AG10803 (cell line): ENCODE measurements around the gene ITGA3.

ENCODE experiments used
- DNase-seq: peaks from one replicate; pipeline ENCODE4 v3.0.0; 2010; ENCODE audit warnings: low read depth
- H3K4me3 ChIP-seq: 2 replicates; pipeline ENCODE4 v1.5.1; 2011; ENCODE audit warnings: mild to moderate bottlenecking, low read length, control low read depth
- TF ChIP-seq, protein P1 (sequence below): conservative IDR thresholded peaks from 2 replicates; pipeline ENCODE4 v1.5.1; 2011; ENCODE audit warnings: mild to moderate bottlenecking, low read length, control low read depth, inconsistent platforms

The ITGA3 gene

GRCh38 chr17:50102164-50102991, 46.5 kb downstream of the ITGA3 start:
- TF ChIP-seq, protein P1, sequence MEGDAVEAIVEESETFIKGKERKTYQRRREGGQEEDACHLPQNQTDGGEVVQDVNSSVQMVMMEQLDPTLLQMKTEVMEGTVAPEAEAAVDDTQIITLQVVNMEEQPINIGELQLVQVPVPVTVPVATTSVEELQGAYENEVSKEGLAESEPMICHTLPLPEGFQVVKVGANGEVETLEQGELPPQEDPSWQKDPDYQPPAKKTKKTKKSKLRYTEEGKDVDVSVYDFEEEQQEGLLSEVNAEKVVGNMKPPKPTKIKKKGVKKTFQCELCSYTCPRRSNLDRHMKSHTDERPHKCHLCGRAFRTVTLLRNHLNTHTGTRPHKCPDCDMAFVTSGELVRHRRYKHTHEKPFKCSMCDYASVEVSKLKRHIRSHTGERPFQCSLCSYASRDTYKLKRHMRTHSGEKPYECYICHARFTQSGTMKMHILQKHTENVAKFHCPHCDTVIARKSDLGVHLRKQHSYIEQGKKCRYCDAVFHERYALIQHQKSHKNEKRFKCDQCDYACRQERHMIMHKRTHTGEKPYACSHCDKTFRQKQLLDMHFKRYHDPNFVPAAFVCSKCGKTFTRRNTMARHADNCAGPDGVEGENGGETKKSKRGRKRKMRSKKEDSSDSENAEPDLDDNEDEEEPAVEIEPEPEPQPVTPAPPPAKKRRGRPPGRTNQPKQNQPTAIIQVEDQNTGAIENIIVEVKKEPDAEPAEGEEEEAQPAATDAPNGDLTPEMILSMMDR = no peak
- DNase-seq = no peak
- H3K4me3 ChIP-seq = no peak overlapping the region

GRCh38 chr17:50103252-50103651, 47.3 kb downstream of the ITGA3 start:
- TF ChIP-seq, protein P1 = no peak
- DNase-seq = no peak

DNA sequence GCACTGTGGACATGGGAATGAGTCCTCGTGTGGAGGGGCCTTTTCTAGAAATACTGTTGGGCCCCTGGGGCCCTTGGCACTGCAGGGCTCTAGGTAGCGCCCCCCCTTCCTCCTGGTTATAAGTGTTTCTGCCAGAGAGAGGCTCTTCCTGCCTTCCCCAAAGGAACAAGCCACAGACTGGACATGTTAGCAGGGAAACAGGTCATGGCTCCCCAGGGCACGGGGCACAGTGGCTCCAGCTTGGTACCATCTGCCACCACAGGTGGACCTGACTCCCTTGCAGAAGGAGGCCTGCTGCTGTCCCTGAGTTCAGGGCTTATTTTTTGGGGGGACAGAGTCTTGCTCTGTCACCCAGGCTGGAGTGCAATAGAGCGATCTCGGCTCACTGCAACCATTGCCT, 48.0 kb downstream of the ITGA3 start:
- TF ChIP-seq, protein P1 = no peak
- DNase-seq = no peak
- H3K4me3 ChIP-seq = no peak overlapping the region

More at GRCh38 chr17:50103252-50103651, 47.3 kb downstream of the ITGA3 start:
- no peak overlapping the region for H3K4me3 ChIP-seq

GRCh38 chr17:50105811-50106210, 49.9 kb downstream of the ITGA3 start:
- H3K4me3 ChIP-seq = no peak overlapping the region
- TF ChIP-seq, protein P1 = no peak
- DNase-seq = no peak

DNA sequence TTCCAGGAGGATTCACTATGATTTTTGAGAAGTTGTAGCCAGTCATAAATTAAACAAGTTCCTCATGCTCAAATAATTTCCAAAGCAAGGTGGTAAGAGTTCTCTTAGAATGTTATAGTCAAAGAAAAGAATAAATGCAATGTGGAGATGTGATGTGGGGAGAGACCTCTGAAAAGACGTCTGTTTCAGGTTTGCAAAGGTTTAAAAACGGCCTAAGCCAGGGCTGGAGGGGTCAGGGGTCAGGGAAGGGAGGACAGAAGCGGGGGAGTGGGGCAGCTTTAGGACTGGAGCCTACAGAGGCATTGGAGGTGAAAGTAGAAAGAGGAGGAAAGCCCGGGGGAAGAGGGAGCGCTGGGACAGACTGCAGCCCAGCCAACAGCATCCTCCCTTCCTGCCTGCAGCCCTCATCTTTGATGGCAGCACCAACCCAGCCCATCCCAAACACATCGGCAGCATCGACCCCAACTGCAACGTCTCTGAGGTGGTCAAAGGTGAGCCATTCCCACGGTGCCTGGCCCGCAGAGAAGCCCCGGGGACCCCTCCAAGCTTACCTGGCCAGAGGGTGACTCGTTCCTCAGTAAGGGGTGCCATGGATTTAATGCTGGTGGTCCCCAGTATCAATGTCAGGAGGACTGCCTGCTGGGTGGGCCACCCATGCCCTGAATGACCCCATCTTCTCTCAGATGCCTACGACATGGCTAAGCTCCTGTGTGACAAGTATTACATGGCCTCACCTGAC, 50.7 kb downstream of the ITGA3 start:
- no peak overlapping the region for H3K4me3 ChIP-seq

DNA sequence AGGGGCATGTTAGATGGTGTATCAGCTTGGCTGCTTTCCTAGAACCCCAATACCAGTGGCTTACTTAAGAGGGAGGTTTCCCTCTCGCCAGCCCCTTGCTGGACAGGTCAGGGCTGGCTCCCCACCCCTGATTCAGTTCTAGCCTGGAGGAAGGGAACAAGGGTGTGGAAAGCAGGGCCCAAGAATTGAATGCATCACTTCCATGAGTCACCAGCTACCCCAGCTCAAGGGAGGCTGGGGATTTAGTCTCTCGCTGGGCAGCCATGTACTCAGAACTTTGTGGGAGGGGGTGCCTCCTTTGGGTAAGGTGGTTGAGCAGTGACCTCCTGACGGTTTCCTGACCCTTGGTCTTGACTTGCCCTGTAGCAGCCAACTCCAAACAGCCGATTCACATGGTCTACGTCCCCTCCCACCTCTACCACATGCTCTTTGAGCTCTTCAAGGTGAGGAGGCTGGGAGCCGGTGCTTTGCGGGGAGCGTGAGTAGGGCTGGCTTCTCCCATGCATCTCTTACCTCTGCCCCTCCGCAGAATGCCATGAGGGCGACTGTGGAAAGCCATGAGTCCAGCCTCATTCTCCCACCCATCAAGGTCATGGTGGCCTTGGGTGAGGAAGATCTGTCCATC, 52.0 kb downstream of the ITGA3 start:
- H3K4me3 ChIP-seq = no peak overlapping the region
- DNase-seq = peak; percentile 28
- TF ChIP-seq, protein P1 = no peak

More for the DNA sequence above, 50.7 kb downstream of the ITGA3 start:
- TF ChIP-seq, protein P1 = no peak
- no peak for DNase-seq
